Activated CD8-positive, alpha-beta memory T cell treated with anti-CD3 and anti-CD28 coated beads, Interleukin-2, amount 10 ng/mL, durations not matched to agents 7 days and 5 days (primary cell): Measurements from ENCODE around the gene DENND6A. TPM values are rescaled to one million over a fixed set of nuclear protein-coding genes. Genes with fewer than 3 reads are reported as not detected.
A peak's percentile ranks its signal among the peaks of the same experiment; 100 is the strongest.

Source experiments
- ATAC-seq: fragments of 150-1000 bp; cut with Tn5 transposase; one replicate; pipeline ENCODE4 v1.10.0; 2021; ENCODE audit warnings: moderate library complexity
- CTCF ChIA-PET: fragments of 350-600 bp; sonication (Branson Sonifier 250); formaldehyde crosslinking; loops from one replicate; lab custom pipeline; 2021; ENCODE audit warnings: antibody characterized with exemption; lab: Charles Lee
- DNase-seq: peaks from one replicate; pipeline ENCODE4 v3.0.0-alpha.2; 2020
- H3K27ac Mint-ChIP-seq: one replicate; pipeline ENCODE4 v1.8.0; 2021; ENCODE audit warnings: mild to moderate bottlenecking, mixed read lengths
- H3K27me3 Mint-ChIP-seq: one replicate; pipeline ENCODE4 v1.8.0; 2021; ENCODE audit warnings: mixed read lengths
- H3K36me3 Mint-ChIP-seq: one replicate; pipeline ENCODE4 v1.8.0; 2021; ENCODE audit warnings: mild to moderate bottlenecking, mixed read lengths
- H3K4me1 Mint-ChIP-seq: one replicate; pipeline ENCODE4 v1.8.0; 2021; ENCODE audit warnings: mixed read lengths
- H3K4me3 Mint-ChIP-seq: one replicate; pipeline ENCODE4 v1.8.0; 2021; ENCODE audit warnings: mild to moderate bottlenecking, moderate library complexity, mixed read lengths
- H3K9me3 Mint-ChIP-seq: one replicate; pipeline ENCODE4 v1.8.0; 2022; ENCODE audit warnings: low read depth, mixed read lengths
- total RNA-seq, 2 experiments: library from RNA; stranded (reverse); gene quantifications; one replicate each; pipeline ENCODE4 v1.2.3, GENCODE V29; 2021

The DENND6A gene
- total RNA-seq, 2 experiments from 2014 or later, result 15.7 to 22.3 TPM

GRCh38 chr3:57575966-57576626 lies 116.8 kb downstream of the DENND6A start:
- no peaks in the 10 kb centered on the region for H3K27me3 Mint-ChIP-seq
- no peaks in the 10 kb centered on the region for H3K9me3 Mint-ChIP-seq
- no peak overlapping the region for H3K4me3 Mint-ChIP-seq
- H3K27ac Mint-ChIP-seq, result peak overlapping the region; percentile 35
- H3K4me1 Mint-ChIP-seq, result peaks cover 9% of the 10 kb centered on the region
- DNase-seq (no peak), ATAC-seq (no peak)
- H3K36me3 Mint-ChIP-seq, result peaks cover 54% of the 10 kb centered on the region
- CTCF ChIA-PET, result no interaction called here

Other genes starting within 250 kb of the DENND6A start
- gene DNAH12, start 148.7 kb downstream of the DENND6A start, total RNA-seq, result under 1 TPM in 1 of 2 experiments, not detected in 1; 0.06 TPM
- 10 to 100 TPM; 30.3 to 36.5 TPM for gene PDE12, start 136.8 kb downstream of the DENND6A start, total RNA-seq
- 10 to 100 TPM; 51.3 to 61.6 TPM for gene ARF4, start 95.7 kb downstream of the DENND6A start, total RNA-seq
- 10 to 100 TPM; 57.6 to 69.6 TPM for gene SLMAP, start 63.2 kb upstream of the DENND6A start, total RNA-seq